Measurements from ENCODE around the gene TMC5. TPM values are rescaled to one million over a fixed set of nuclear protein-coding genes. Genes with fewer than 3 reads are reported as not detected.
"Not testable (repeated sequence)": the region's sequence is repeated elsewhere in the genome, so short reads cannot be mapped to it uniquely, and the experiment has no call there.

The TMC5 gene
- total RNA-seq, 1 donor = 0.10 TPM

DNA sequence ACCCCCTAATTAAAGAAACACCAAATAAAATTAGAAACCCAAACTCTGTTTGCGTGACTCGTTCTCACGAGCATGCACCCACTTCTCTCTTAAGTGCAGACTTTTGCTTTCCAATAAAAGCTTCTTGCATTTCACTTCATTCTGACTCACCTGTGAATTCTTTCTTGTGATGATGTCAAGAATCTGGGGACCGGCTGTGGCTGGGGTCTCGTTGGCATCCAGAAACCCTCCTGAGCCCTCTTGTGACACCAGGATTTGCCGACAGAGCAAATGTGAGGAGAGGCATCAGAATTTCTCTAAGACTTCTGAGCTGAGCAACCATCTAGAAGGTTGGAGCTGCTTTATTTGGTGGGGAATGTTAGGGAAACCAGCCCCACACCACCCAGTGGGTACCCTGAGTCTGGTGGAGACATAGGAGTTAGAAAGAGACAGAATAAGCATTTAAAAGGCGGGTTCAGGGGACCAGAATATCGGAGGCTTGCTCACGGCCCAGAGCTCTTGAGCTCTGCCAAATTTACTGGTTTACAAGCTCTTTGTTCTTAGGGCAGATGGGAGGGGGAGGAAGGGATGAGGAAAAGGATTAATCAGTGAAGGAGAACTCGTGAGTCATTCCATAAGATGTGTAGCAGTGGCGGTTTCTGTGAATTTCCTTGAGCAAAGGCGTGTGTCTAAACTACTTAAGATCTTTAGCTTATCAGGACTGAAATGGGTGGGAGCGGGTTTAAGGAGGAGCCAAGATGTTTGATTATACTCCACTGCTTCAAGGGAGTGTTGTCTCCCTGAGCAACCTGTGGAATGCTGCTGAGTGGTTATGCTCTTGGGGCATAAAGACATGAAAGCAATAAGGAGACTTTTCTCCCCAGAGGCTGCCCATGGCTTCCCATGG, 24.2 kb upstream of the TMC5 start:
- peaks cover 2% of the 10 kb centered on the region for H3K27me3 ChIP-seq (ENCODE audit: insufficient read depth, low read length)
- H3K4me3 ChIP-seq (ENCODE audit: low read length) = no peak overlapping the region
- no peaks in the 10 kb centered on the region for H3K4me1 ChIP-seq (ENCODE audit: insufficient read depth, low read length)
- H3K9me3 ChIP-seq (ENCODE audit: low read depth, low read length) = no peaks in the 10 kb centered on the region

DNA sequence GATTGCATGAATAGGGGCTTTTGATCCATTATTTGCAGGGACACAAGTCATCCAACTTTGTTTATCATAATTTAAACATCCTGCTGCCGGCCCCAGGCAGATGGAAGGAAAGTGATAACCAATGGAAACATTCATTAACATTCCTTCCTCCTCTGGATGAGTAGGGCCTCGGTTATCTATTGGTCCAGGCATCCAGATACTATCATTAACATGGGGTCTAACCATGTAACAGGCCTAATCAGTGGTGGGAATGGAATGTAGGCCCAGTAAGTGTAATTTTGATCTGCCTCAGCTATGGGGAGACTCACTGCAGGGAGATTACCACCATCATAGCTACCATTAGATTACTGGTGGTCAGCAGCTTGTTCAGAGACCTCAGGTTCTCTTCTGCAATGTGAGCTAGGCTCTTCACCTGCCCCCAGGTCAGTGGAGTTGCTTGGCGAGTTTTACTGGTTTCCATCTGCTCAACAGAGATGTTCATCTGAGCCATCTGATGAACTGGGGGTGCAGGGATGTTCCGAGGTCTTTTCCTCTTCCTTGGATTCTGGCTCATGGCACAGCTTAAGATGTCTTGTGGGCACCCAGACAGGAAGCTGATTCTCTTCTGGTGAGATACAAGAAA, 21.9 kb upstream of the TMC5 start:
- H3K9me3 ChIP-seq (ENCODE audit: low read depth, low read length); H3K4me3 ChIP-seq (ENCODE audit: low read length): not testable (repeated sequence)

DNA sequence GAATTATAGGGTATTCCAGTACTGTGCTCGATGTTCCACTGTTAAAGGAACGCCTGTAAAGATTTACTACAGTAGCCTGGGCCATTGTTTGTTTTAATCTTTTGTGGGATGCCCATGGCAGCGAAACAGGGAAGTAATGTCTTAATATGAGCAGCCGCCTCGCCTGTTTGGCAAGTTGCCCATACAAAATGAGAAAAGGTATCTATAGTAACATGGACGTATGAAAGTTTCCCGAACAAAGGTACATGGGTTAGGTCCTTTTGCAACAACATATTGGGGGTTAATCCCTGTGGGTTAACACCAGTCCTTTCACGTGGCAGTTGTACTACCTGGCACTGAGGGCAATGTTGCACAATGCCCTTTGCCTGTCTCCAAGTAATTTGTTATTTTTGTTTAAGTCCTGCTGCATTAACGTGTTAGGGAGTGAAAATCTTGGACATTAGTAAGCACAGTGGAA, 21.1 kb upstream of the TMC5 start:
- H3K9me3 ChIP-seq (ENCODE audit: low read depth, low read length) = no peaks in the 10 kb centered on the region
- peaks cover 2% of the 10 kb centered on the region for H3K27me3 ChIP-seq (ENCODE audit: insufficient read depth, low read length)
- H3K4me1 ChIP-seq (ENCODE audit: insufficient read depth, low read length) = no peaks in the 10 kb centered on the region
- no peak overlapping the region for H3K4me3 ChIP-seq (ENCODE audit: low read length)

More for the DNA sequence above, 21.9 kb upstream of the TMC5 start:
- H3K4me1 ChIP-seq (ENCODE audit: insufficient read depth, low read length); H3K27me3 ChIP-seq (ENCODE audit: insufficient read depth, low read length): not testable (repeated sequence)

DNA sequence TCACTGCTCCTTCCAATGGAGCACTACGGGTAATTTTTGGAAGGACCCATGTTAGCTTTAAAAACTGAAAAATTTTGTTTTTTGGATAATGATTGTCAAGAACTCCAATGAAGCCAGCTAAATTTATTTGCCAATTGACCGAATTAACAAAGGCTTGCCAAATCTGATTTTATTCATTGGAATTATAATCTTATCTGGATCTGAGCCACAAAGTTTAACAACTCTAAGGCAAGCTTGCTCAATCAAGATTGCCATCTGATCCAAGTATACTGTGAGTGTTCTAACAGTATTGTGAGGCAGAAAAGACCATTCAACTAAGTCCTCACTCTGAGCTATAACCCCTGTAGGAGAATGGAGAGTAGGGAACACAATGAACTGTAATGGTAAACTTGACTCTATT, 20.3 kb upstream of the TMC5 start:
- H3K27me3 ChIP-seq (ENCODE audit: insufficient read depth, low read length); H3K4me1 ChIP-seq (ENCODE audit: insufficient read depth, low read length); H3K9me3 ChIP-seq (ENCODE audit: low read depth, low read length); H3K4me3 ChIP-seq (ENCODE audit: low read length): not testable (repeated sequence)

DNA sequence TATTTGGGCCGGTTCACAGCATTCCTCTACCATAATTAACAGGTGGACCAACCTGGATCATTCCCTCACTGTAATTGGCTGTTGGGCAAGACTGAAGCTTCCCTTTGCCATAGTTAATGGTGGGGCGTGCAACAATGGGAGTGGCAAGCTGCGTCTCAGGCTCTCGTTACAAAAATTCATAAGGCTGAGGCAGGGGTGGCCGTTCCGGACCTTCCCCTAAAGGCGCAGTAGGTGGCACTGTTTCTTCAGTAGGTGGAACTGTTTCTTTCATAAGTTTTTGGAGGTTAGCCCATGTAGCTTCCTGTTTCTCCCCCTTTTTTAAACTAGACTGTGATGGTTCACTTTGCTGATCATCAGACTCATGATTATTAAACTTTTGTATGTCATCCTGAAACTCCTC, 17.0 kb upstream of the TMC5 start:
- Histone ChIP-seq H3K4me3 (ENCODE audit: low read length) (no peak overlapping the region), H3K9me3 (ENCODE audit: low read depth, low read length) (no peaks in the 10 kb centered on the region), H3K27me3 (ENCODE audit: insufficient read depth, low read length) (peaks cover 2% of the 10 kb centered on the region), H3K4me1 (ENCODE audit: insufficient read depth, low read length) (no peaks in the 10 kb centered on the region)

DNA sequence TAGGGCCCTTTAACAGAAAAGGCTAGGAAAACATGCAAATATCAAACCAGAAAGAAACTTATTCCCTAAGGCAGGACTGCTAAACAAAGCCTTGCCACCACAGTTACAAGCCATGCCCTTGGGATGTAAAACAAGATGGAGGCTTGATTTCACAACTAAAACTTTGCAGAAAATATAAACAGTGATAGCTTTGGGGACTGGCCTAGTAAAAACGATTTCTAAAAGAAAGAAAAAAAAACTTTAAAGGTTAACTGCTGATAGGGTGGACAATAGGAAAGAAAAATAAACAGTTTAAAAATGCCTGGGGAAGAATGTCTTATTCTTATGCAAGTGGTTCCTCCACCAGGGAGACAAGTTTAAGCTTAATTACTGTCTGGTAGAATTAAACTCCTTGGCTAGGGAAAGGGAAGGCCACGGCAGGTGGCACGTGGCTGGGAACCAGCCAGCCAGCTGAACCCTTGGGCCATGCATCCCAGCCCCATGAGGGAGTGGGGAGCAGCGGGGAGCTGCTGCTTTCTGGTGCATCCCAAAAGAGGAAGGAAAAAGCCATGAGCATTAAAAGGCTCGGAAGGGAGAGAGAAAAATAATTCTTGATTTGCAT, 10.7 kb upstream of the TMC5 start:
- H3K27me3 ChIP-seq (ENCODE audit: insufficient read depth, low read length) = peaks cover 26% of the 10 kb centered on the region
- no peaks in the 10 kb centered on the region for H3K9me3 ChIP-seq (ENCODE audit: low read depth, low read length)
- no peaks in the 10 kb centered on the region for H3K4me1 ChIP-seq (ENCODE audit: insufficient read depth, low read length)
- H3K4me3 ChIP-seq (ENCODE audit: low read length) = no peak overlapping the region

DNA sequence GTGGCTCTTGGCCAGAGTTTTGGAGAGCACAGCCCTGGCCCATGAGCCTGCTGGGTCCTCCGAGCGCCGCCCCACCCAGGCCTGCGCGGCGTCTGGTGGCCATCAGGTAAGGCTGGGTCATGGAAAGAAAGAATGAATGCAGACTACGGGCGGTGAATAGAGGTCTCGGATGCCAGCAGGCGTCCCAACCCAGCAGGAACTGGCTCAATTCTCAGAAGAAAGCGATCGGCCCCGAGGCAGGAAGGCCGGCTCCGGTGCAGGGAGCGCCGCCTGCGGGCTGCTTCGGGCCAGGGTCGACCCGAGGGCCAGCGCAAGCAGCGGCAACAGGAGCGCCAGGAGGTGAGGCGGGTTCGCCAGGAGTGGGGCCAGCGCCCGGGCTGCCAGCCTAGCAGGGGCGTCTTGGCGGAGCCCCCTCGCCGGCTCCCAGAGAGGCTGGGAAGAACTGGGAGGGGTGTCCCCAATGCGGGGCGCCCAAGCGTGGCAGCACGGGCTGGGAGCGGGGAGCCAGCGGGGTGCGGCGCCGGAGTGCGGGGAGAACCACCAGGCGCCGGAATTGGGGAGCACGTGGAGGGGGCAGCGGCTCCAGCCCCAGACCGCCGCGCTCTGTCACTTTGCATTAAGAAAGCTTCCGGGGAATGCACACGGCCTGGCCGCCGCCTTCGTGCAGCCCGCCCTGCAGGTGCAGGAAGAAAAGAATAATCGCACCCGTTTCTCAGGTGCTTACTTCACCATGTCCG, 7.1 kb upstream of the TMC5 start:
- no peaks in the 10 kb centered on the region for H3K4me1 ChIP-seq (ENCODE audit: insufficient read depth, low read length)
- peaks cover 30% of the 10 kb centered on the region for H3K27me3 ChIP-seq (ENCODE audit: insufficient read depth, low read length)
- no peaks in the 10 kb centered on the region for H3K9me3 ChIP-seq (ENCODE audit: low read depth, low read length)
- no peak overlapping the region for H3K4me3 ChIP-seq (ENCODE audit: low read length)

DNA sequence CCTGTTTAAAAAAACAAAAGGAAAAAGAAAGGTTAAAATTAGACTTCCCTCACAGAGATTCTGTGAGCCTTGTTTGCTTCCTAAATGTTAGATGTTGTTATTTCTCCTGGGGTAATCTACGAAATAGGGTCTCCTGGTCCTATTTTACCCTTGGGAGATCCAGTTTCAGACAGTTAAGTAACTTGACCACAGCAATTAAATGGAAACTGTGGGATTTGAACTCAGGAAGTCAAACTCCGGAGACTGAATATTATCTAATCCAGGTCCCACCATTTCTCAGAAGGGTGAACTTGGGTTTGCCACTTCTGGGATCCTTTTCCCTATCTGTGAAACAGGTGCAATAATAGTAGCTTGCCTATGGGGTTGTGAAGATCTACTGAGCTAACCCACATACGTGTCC, 6.4 kb upstream of the TMC5 start:
- Histone ChIP-seq H3K4me3 (ENCODE audit: low read length) (no peak overlapping the region), H3K4me1 (ENCODE audit: insufficient read depth, low read length) (no peaks in the 10 kb centered on the region), H3K27me3 (ENCODE audit: insufficient read depth, low read length) (peaks cover 30% of the 10 kb centered on the region), H3K9me3 (ENCODE audit: low read depth, low read length) (no peaks in the 10 kb centered on the region)

DNA sequence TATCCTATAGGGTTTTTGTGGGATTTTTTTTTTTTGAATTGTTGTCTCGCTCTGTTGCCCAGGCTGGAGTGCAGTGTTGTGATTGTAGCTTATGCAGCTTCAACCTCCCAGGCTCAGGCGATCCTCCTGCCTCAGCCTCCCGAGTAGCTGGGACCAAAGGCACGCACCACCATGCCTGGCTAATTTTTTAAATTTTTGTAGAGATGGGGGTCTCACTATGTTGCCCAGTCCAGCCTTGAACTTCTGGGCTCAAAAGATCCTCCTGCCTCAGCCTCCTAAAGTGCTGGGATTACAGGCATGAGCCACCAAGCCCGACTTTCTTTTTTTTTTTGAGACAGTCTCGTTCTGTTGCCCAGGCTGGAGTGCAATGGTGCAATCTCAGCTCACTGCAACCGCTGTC, 5.6 kb upstream of the TMC5 start:
- not testable (repeated sequence) for H3K9me3 ChIP-seq (ENCODE audit: low read depth, low read length); H3K4me1 ChIP-seq (ENCODE audit: insufficient read depth, low read length); H3K4me3 ChIP-seq (ENCODE audit: low read length)
- H3K27me3 ChIP-seq (ENCODE audit: insufficient read depth, low read length) = peaks cover 30% of the 10 kb centered on the region

DNA sequence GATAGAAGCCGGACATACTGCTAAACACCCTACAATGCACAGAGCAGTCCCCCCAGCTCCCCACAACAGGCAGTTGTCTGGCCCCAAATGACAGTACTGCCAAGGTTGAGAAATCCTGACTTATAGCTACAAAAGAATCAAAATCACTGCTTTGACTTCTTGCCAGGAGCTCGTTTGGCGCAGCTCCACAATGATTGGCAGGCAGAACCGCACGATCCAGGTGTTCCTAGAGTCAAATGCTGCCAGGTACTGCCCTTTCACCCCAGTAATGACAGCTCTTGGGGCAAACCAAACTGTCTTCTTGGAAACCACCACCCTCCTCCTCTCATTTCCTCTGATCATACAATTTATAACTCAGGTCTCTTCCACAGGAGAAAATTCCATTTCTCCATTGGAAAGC, 2.2 kb upstream of the TMC5 start:
- Histone ChIP-seq H3K4me1 (ENCODE audit: insufficient read depth, low read length) (no peaks in the 10 kb centered on the region), H3K4me3 (ENCODE audit: low read length) (no peak overlapping the region), H3K27me3 (ENCODE audit: insufficient read depth, low read length) (peaks cover 16% of the 10 kb centered on the region), H3K9me3 (ENCODE audit: low read depth, low read length) (no peaks in the 10 kb centered on the region)

DNA sequence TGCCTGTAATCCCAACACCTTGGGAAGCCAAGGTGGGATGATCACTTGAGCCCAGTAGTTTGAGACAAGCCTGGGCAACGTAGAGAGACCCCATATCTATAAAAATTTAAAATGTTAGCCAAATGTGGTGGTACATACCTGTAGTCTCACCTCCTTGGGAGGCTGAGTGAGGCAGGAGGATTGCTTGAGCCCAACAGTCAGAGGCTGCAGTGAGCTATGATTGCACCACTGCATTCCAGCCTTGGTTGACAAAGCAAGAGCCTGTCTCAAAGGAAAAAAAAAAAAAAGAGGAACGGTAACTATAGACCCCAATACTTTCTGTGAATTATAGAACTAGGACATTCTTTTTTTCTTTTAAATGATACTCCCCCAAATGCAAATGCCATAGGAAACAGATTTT, 1.8 kb upstream of the TMC5 start:
- Histone ChIP-seq H3K9me3 (ENCODE audit: low read depth, low read length) (no peaks in the 10 kb centered on the region), H3K27me3 (ENCODE audit: insufficient read depth, low read length) (peaks cover 14% of the 10 kb centered on the region)

DNA sequence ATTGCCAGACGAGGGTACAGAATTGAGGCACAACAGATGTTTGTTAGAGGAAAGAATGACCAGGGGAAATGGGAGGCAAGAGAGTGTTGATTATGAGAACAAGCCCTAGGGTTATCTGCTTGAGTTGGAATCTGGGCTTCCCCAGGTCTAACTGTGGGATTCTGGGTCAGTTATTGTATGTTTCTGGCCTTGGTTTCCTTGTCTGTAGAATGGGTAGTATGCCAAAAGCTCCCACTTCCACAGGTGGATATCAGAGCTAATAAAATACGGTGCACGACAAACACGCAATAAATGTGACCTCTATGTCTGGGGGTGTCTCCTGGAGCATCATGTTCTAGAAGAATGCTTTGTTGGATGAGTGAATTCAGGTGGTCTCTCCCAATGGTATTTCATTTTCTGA, 517 bp downstream of the TMC5 start:
- Histone ChIP-seq H3K4me1 (ENCODE audit: insufficient read depth, low read length) (no peaks in the 10 kb centered on the region), H3K9me3 (ENCODE audit: low read depth, low read length) (no peaks in the 10 kb centered on the region), H3K27me3 (ENCODE audit: insufficient read depth, low read length) (no peaks in the 10 kb centered on the region), H3K4me3 (ENCODE audit: low read length) (no peak overlapping the region)

More for the DNA sequence above, 1.8 kb upstream of the TMC5 start:
- no peak overlapping the region for H3K4me3 ChIP-seq (ENCODE audit: low read length)
- H3K4me1 ChIP-seq (ENCODE audit: insufficient read depth, low read length) = no peaks in the 10 kb centered on the region

DNA sequence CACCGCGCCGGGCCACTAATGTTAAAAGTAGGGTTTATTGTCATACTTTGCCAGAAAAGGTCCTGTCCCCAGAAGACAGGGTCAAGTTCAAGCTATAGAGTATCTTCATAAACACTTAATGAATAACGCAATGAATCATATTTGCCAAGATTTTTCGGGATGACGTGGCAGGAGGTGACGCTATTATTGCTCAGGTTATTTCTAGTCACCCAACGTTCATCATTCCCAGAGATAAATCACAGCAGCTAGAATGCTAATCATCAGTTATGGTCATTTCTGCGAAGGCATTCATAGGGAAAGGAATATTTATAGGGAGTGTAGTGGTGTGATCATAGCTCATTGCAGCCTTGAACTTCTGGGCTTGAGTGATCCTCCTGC, 2.0 kb downstream of the TMC5 start:
- no peak overlapping the region for H3K4me3 ChIP-seq (ENCODE audit: low read length)
- no peaks in the 10 kb centered on the region for H3K9me3 ChIP-seq (ENCODE audit: low read depth, low read length)
- H3K4me1 ChIP-seq (ENCODE audit: insufficient read depth, low read length) = no peaks in the 10 kb centered on the region
- H3K27me3 ChIP-seq (ENCODE audit: insufficient read depth, low read length) = no peaks in the 10 kb centered on the region

DNA sequence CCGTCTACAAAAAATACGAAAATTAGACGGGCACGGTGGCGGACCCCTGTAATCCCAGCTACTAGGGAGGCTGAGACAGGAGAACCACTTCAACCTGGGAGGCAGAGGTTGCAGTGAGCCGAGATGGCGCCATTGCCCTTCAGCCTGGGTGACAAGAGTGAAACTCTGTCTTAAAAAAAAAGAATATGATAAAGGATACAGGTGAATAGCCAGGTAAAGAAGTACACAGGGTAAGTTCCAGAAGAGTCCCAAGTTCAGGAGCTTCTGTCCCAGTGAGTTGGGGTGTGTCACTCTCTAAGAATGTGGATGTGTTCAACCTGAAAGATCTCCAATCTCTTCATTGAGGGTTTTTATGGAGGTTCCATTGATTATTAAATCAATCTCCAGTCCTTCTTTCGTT, 6.8 kb downstream of the TMC5 start:
- Histone ChIP-seq H3K4me3 (ENCODE audit: low read length) (no peak overlapping the region), H3K9me3 (ENCODE audit: low read depth, low read length) (no peaks in the 10 kb centered on the region), H3K27me3 (ENCODE audit: insufficient read depth, low read length) (no peaks in the 10 kb centered on the region), H3K4me1 (ENCODE audit: insufficient read depth, low read length) (no peaks in the 10 kb centered on the region)

DNA sequence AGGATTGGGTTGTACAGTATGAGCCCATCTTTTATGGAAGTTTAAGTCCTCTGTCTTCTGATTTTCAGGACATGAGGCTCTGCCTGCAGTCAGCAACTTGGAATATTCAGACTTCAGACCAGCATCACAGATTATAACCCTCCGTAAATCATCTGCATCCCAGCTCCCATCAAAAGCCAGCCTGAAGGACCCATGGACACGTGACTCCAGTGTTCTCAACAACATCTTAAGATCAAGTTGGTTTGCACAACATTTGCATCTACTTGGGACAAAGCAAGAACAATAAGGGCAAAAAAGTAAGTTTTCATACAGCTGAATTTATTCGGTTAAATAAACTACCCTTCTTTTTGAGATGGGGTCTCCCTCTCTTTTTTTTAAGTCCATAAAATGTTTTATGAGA, 12.7 kb downstream of the TMC5 start:
- H3K4me1 ChIP-seq (ENCODE audit: insufficient read depth, low read length) = no peaks in the 10 kb centered on the region
- H3K9me3 ChIP-seq (ENCODE audit: low read depth, low read length) = no peaks in the 10 kb centered on the region
- no peaks in the 10 kb centered on the region for H3K27me3 ChIP-seq (ENCODE audit: insufficient read depth, low read length)
- no peak overlapping the region for H3K4me3 ChIP-seq (ENCODE audit: low read length)

Measured in mononuclear cell (primary cell).